ENCODE results near the gene JPT2.
"Not testable (repeated sequence)": the region's sequence is repeated elsewhere in the genome, so short reads cannot be mapped to it uniquely, and the experiment has no call there.

Gene JPT2

GRCh38 chr16:1707193-1707790 is 29.2 kb downstream of the JPT2 start:
- no peak for DNase-seq (ENCODE audit: low read depth in 2 of 2)

GRCh38 chr16:1708083-1708767 is 30.1 kb downstream of the JPT2 start:
- DNase-seq (ENCODE audit: low read depth in 2 of 2): no peak

- no peak for DNase-seq (ENCODE audit: low read depth in 2 of 2)
These were observed 30.7 kb downstream of the JPT2 start for GRCh38 chr16:1708768-1709180.

- no peak for DNase-seq (ENCODE audit: low read depth in 2 of 2)
These were observed 31.3 kb downstream of the JPT2 start for GRCh38 chr16:1709356-1709755.

GRCh38 chr16:1710811-1711507 is 32.9 kb downstream of the JPT2 start:
- no peak for DNase-seq (ENCODE audit: low read depth in 2 of 2)

GRCh38 chr16:1712791-1713261 is 34.7 kb downstream of the JPT2 start:
- no peak for DNase-seq (ENCODE audit: low read depth in 2 of 2)

- DNase-seq (ENCODE audit: low read depth in 2 of 2): no peak
These were observed 35.3 kb downstream of the JPT2 start for GRCh38 chr16:1713331-1713730.

GRCh38 chr16:1713933-1714332 is 35.9 kb downstream of the JPT2 start:
- no peak for DNase-seq (ENCODE audit: low read depth in 2 of 2)

GRCh38 chr16:1715220-1715619 is 37.1 kb downstream of the JPT2 start:
- no peak for DNase-seq (ENCODE audit: low read depth in 2 of 2)

GRCh38 chr16:1718236-1718635 is 40.2 kb downstream of the JPT2 start:
- DNase-seq (ENCODE audit: low read depth in 2 of 2): not testable (repeated sequence)

GRCh38 chr16:1719559-1720229 is 41.6 kb downstream of the JPT2 start:
- DNase-seq (ENCODE audit: low read depth in 2 of 2): not testable (repeated sequence)

GRCh38 chr16:1721372-1721771 is 43.3 kb downstream of the JPT2 start:
- no peak for DNase-seq (ENCODE audit: low read depth in 2 of 2)

- DNase-seq (ENCODE audit: low read depth in 2 of 2): peak in 1 of 2 donors; percentile 28
These were observed 45.5 kb downstream of the JPT2 start for GRCh38 chr16:1723450-1724147.

- DNase-seq (ENCODE audit: low read depth in 2 of 2): no peak
These were observed 46.4 kb downstream of the JPT2 start for GRCh38 chr16:1724491-1724890.

- DNase-seq (ENCODE audit: low read depth in 2 of 2): no peak
These were observed 48.8 kb downstream of the JPT2 start for GRCh38 chr16:1726661-1727502.

GRCh38 chr16:1727651-1728624 is 49.9 kb downstream of the JPT2 start:
- no peak for DNase-seq (ENCODE audit: low read depth in 2 of 2)

- DNase-seq (ENCODE audit: low read depth in 2 of 2): no peak
These were observed 50.9 kb downstream of the JPT2 start for GRCh38 chr16:1729026-1729425.

- DNase-seq (ENCODE audit: low read depth in 2 of 2): no peak
These were observed 51.4 kb downstream of the JPT2 start for GRCh38 chr16:1729445-1729844.

GRCh38 chr16:1731073-1731472 is 53.0 kb downstream of the JPT2 start:
- no peak for DNase-seq (ENCODE audit: low read depth in 2 of 2)

GRCh38 chr16:1731603-1732002 is 53.5 kb downstream of the JPT2 start:
- no peak for DNase-seq (ENCODE audit: low read depth in 2 of 2)

All from stimulated activated CD8-positive, alpha-beta memory T cell treated with anti-CD3 and anti-CD28 coated beads, Interleukin-7, amount 100 ng/mL, for 1 hour (primary cell).